NB4 (cell line): ENCODE results near the gene EZR.

Experiments
- CTCF ChIP-seq: IDR thresholded peaks from one replicate; pipeline ENCODE4 v1.5.1; 2012; ENCODE audit warnings: low read depth, low read length
- MAX ChIP-seq: IDR thresholded peaks from 2 replicates; pipeline ENCODE4 v1.6.1; 2011; ENCODE audit warnings: low read depth, low read length
- MYC ChIP-seq: IDR thresholded peaks from 2 replicates; pipeline ENCODE4 v1.6.1; 2011; ENCODE audit warnings: low read depth, low read length
- POLR2A ChIP-seq: IDR thresholded peaks from 2 replicates; pipeline ENCODE4 v1.6.1; 2011; ENCODE audit warnings: mild to moderate bottlenecking; ENCODE audit not compliant: insufficient read length; ENCODE audit errors: extremely low read depth

- TF ChIP-seq CTCF: no peak
- no peak for TF ChIP-seq POLR2A
- TF ChIP-seq MAX: no peak
- TF ChIP-seq MYC: no peak
Measured at GRCh38 chr6:158828807-158829206, 9.6 kb upstream of the EZR start.
